Urinary bladder (tissue), 4 donors: Measurements from ENCODE around the gene DGAT2. TPM values are rescaled to one million over a fixed set of nuclear protein-coding genes. Genes with fewer than 3 reads are reported as not detected.

ENCODE experiments used
- DNase-seq: peaks from one replicate; pipeline ENCODE4 v3.0.0-alpha.2; 2015; ENCODE audit errors: extremely low spot score
- H3K27ac ChIP-seq: one replicate; pipeline ENCODE4 v1.5.1; 2013; ENCODE audit warnings: low read depth, mild to moderate bottlenecking, moderate library complexity
- H3K36me3 ChIP-seq: one replicate; pipeline ENCODE4 v1.6.1; 2013; ENCODE audit warnings: mild to moderate bottlenecking, moderate library complexity; ENCODE audit not compliant: insufficient read depth
- H3K4me1 ChIP-seq: one replicate; pipeline ENCODE4 v1.6.1; 2013; ENCODE audit warnings: mild to moderate bottlenecking, moderate library complexity; ENCODE audit not compliant: insufficient read depth
- H3K4me3 ChIP-seq: one replicate; pipeline ENCODE4 v1.5.1; 2013; ENCODE audit warnings: low read depth, low read length
- WGBS: extraction: QIAGEN DNeasy Blood & Tissue Kit; methylation state at CpG from one replicate; pipeline ENCODE4 v1.1.7; 2013; 5-methylcytosine and 5-hydroxymethylcytosine counted together
- polyA plus RNA-seq: library from polyadenylated mRNA; stranded (reverse); fragments of 200-250 nt; gene quantifications from one replicate; pipeline ENCODE4 v1.2.3, GENCODE V29; 2013
- total RNA-seq: library from RNA; depleted of rRNA; stranded (reverse); fragments of >200 nt; gene quantifications from one replicate; pipeline ENCODE4 v1.2.3, GENCODE V29; 2014
- donor health status: healthy with polysubstance abuse.
- donor health status: healthy.

DGAT2 gene
- total and polyA plus RNA-seq, 2 donors: 9.5 to 19.4 TPM

DNA sequence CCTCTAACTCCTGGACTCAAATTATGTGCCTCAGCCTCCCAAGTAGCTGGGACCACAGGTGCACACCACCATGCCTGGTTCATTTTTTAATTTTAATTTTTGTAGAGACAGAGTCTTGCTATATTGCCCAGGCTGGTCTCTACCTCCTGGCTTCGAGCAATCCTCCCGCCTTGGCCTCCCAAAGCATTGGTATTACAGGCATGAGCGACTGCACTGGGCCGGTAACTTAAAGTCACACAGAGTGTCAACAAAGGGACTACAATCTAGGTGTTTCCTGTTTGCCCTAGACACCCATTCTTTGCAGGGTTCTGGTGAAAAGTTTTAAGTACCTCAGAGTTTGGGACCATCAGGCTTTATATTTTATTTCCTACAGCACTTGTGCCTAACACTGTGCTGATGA lies 54.8 kb downstream of the DGAT2 start:
- Histone ChIP-seq H3K27ac (no peak overlapping the region), H3K4me1 (peaks cover 3% of the 10 kb centered on the region), H3K36me3 (no peaks in the 10 kb centered on the region), H3K4me3 (no peak overlapping the region)
- 93% methylated on average over 4 of the region's 4 CpGs for WGBS
- no peak for DNase-seq

DNA sequence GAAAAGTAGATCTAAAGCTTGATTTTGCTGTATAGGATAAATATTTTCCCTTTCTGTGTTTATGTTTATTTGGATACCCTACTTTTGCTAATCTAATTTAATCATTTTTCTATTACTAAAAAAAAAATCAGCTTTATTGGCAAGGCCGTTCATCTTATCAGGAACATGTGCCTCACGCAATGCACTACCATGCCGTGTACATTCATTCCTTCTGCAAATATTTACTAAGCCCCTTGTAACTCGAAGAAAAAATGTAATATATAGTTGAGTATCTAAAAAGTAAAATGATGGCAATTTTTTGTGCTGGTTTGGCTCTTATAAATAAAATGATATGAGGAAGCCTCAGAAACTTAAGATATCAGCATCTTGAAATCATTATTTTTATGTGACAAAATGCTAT lies 55.4 kb downstream of the DGAT2 start:
- 45% methylated on average over 4 of the region's 4 CpGs for WGBS

GRCh38 chr11:75826461-75827230 lies 58.1 kb downstream of the DGAT2 start:
- DNase-seq: no peak
- Histone ChIP-seq H3K27ac (no peak overlapping the region), H3K4me3 (no peak overlapping the region), H3K4me1 (peaks cover 3% of the 10 kb centered on the region), H3K36me3 (no peaks in the 10 kb centered on the region)
- 29% methylated on average over 4 of the region's 4 CpGs for WGBS

More for the DNA sequence above, 55.4 kb downstream of the DGAT2 start:
- Histone ChIP-seq H3K27ac (no peak overlapping the region), H3K36me3 (no peaks in the 10 kb centered on the region), H3K4me3 (no peak overlapping the region), H3K4me1 (peaks cover 3% of the 10 kb centered on the region)
- no peak for DNase-seq

- H3K4me3 ChIP-seq: no peak overlapping the region
- H3K27ac ChIP-seq: no peak overlapping the region
- H3K4me1 ChIP-seq: peaks cover 3% of the 10 kb centered on the region
- no peak for DNase-seq
- H3K36me3 ChIP-seq: no peaks in the 10 kb centered on the region
- WGBS: 70% methylated on average over 5 of the region's 5 CpGs
These were observed 59.0 kb downstream of the DGAT2 start for GRCh38 chr11:75827562-75827961.

DNA sequence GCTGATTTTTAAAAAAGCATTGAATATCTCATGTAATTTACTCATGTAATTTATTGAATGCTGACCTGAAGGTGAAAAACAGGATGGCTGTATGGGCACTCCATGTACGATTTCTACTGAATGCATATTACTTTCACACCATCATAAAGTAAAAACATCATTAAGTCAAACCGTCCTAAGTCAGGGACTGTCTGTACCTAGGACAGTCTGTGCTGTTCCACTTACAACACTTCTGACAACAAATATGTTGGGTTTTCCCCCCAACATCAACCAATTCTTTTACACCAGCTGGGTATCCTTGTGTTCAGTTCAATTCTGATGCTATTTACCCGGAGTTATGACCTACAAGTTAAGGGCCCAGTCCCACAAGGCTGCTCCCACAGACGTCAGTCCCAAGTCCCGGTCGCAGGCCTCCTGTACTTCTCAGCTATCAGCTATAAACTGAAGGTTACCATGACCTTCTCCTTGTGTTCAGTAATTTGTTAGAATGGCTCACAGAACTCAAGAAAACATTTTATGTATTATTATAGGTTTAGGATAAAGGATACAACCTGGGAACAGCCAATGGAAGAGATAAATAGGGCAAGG lies 63.4 kb downstream of the DGAT2 start:
- no peak overlapping the region for H3K27ac ChIP-seq
- H3K36me3 ChIP-seq: no peaks in the 10 kb centered on the region
- H3K4me3 ChIP-seq: no peak overlapping the region
- no peak for DNase-seq
- 95% methylated on average over 6 of the region's 6 CpGs for WGBS
- H3K4me1 ChIP-seq: no peaks in the 10 kb centered on the region

DNA sequence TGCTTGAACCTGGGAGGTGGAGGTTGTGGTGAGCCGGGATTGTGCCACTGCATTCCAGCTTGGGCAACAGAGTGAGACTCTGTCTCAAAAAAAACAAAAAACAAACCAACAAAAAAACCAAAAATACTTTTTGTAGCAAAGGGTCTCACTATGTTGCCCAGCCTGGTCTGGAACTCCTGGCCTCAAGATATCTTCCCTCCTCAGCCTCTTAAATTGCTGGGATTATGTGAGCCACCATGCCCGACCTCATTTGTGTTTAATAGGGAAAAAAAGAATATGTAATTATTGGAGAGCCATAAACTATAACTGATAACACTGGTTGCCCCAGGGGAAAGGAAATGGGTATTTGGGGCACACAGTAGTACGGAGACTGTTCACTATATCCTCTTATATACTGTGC lies 66.2 kb downstream of the DGAT2 start:
- no peak for DNase-seq
- 90% methylated on average over 3 of the region's 3 CpGs for WGBS
- H3K4me1 ChIP-seq: no peaks in the 10 kb centered on the region
- H3K36me3 ChIP-seq: no peaks in the 10 kb centered on the region
- no peak overlapping the region for H3K4me3 ChIP-seq
- no peak overlapping the region for H3K27ac ChIP-seq

GRCh38 chr11:75836417-75836816 lies 67.8 kb downstream of the DGAT2 start:
- 90% methylated on average over 3 of the region's 3 CpGs for WGBS
- Histone ChIP-seq H3K36me3 (no peaks in the 10 kb centered on the region), H3K27ac (no peak overlapping the region), H3K4me3 (no peak overlapping the region), H3K4me1 (no peaks in the 10 kb centered on the region)
- DNase-seq: no peak

GRCh38 chr11:75839851-75840250 lies 71.3 kb downstream of the DGAT2 start:
- Histone ChIP-seq H3K4me3 (no peak overlapping the region), H3K36me3 (no peaks in the 10 kb centered on the region), H3K4me1 (no peaks in the 10 kb centered on the region), H3K27ac (no peak overlapping the region)
- no peak for DNase-seq

DNA sequence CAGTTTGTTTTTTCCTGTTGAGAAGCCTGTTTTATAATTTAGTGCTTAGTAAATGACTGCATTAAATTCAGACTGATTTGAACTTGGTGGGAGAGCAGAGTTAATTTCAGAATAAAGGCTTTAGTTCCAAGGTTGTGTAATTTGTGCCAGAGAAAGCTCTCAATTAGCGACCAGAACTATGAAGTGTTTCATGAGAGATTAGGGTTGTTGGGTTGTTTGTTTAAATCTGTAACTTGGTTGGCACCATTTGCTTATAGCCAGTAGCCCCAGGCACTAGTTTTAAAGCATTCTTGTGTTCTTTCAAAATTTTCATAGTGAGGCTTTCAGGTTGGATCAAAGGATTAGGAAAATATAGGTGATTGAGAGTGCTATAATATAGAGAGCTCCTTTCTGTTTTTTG lies 71.9 kb downstream of the DGAT2 start:
- Histone ChIP-seq H3K4me1 (no peaks in the 10 kb centered on the region), H3K4me3 (no peak overlapping the region), H3K27ac (no peak overlapping the region), H3K36me3 (no peaks in the 10 kb centered on the region)
- no peak for DNase-seq
- WGBS: 76% methylated on average over 1 of the region's 1 CpG

GRCh38 chr11:75841739-75842138 lies 73.2 kb downstream of the DGAT2 start:
- Histone ChIP-seq H3K27ac (no peak overlapping the region), H3K4me1 (no peaks in the 10 kb centered on the region), H3K4me3 (no peak overlapping the region), H3K36me3 (no peaks in the 10 kb centered on the region)
- WGBS: 94% methylated on average over 2 of the region's 2 CpGs
- no peak for DNase-seq

DNA sequence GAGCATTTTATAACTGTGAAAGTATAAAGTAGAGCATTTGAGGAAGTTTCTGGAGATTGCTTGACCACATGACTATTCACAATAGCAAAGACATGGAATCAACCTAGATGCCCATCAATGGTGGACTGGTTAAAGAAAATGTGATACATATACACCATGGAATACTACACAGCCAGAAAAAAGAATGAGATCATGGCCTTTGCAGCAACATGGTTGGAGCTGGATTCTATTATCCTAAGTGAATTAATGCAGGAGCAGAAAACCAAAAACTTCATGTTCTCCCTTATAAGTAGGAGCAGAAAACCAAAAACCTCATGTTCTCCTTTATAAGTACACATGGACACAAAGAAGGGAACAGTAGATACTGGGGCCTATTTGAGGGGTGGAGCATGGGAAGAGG lies 76.7 kb downstream of the DGAT2 start:
- H3K4me3 ChIP-seq: no peak overlapping the region
- H3K36me3 ChIP-seq: no peaks in the 10 kb centered on the region
- H3K4me1 ChIP-seq: peaks cover 1% of the 10 kb centered on the region
- H3K27ac ChIP-seq: no peak overlapping the region
- no peak for DNase-seq

DNA sequence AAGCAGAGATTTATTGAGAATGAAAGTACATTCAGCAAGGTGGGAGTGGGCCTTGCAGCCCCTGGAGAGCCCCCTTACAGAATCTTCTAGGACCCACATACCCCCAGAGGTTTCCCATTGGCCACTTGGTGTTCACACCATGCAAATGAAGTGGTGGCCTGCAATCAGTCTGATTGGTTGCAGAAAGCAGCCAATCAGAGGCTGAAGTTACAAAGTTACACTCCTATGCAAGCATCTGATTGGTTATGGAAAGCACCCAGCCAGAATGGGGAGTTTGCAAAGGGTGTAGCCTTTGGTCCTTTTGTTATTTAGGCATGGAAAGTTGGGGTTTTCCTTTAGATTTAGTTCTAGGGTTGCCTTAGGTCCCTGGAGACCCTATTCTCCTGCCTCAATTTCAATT lies 81.3 kb downstream of the DGAT2 start:
- H3K27ac ChIP-seq: no peak overlapping the region
- no peak for DNase-seq

DNA sequence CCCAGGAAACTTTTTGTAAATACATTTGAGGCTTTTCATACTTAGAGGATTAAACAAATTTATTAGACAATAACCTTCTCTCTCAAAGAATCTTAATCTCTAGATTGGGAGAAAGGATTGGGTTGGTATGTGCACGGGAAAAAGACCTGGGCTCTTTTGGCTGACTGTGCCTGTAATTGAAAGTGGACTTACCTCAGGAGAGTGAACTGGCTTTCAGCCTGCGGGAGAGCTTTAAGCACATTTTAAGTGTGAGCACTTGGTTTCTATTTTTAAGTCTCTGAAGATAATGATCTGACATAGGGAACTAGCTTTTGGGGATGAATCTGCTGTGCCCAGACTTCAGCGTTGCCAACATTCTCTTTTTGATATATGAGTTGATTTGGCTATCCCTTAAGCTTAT lies 82.2 kb downstream of the DGAT2 start:
- H3K4me3 ChIP-seq: no peak overlapping the region
- WGBS: 16% methylated on average over 3 of the region's 3 CpGs
- no peaks in the 10 kb centered on the region for H3K36me3 ChIP-seq
- DNase-seq: no peak
- peaks cover 1% of the 10 kb centered on the region for H3K4me1 ChIP-seq
- no peak overlapping the region for H3K27ac ChIP-seq

More for the DNA sequence above, 81.3 kb downstream of the DGAT2 start:
- Histone ChIP-seq H3K4me1 (peaks cover 1% of the 10 kb centered on the region), H3K4me3 (no peak overlapping the region), H3K36me3 (no peaks in the 10 kb centered on the region)
